GM21447 (cell line): Measurements from ENCODE around the gene SLAIN2.

Experiments
- ATAC-seq: cut with Tn5 transposase; IDR thresholded peaks from one replicate; pipeline ENCODE4 v1.9.1; 2021; ENCODE audit not compliant: unreplicated experiment

The SLAIN2 gene

GRCh38 chr4:48369248-48369647 lies 27.9 kb downstream of the SLAIN2 start:
- no peak for ATAC-seq

GRCh38 chr4:48369771-48370170 lies 28.4 kb downstream of the SLAIN2 start:
- ATAC-seq: no peak

- no peak for ATAC-seq
Observed at GRCh38 chr4:48370260-48371134, 29.2 kb downstream of the SLAIN2 start.

GRCh38 chr4:48372272-48372671 lies 30.9 kb downstream of the SLAIN2 start:
- ATAC-seq: no peak

GRCh38 chr4:48375651-48376304 lies 34.4 kb downstream of the SLAIN2 start:
- no peak for ATAC-seq

- ATAC-seq: no peak
Observed at GRCh38 chr4:48379587-48380180, 38.4 kb downstream of the SLAIN2 start.

GRCh38 chr4:48380583-48381167 lies 39.3 kb downstream of the SLAIN2 start:
- ATAC-seq: no peak

GRCh38 chr4:48388525-48389154 lies 47.3 kb downstream of the SLAIN2 start:
- no peak for ATAC-seq

GRCh38 chr4:48396043-48396442 lies 54.7 kb downstream of the SLAIN2 start:
- ATAC-seq: no peak

GRCh38 chr4:48400416-48400815 lies 59.1 kb downstream of the SLAIN2 start:
- no peak for ATAC-seq

- no peak for ATAC-seq
Observed at GRCh38 chr4:48403358-48403757, 62.0 kb downstream of the SLAIN2 start.

- ATAC-seq: no peak
Observed at GRCh38 chr4:48403779-48404178, 62.5 kb downstream of the SLAIN2 start.

- ATAC-seq: no peak
Observed at GRCh38 chr4:48405924-48406323, 64.6 kb downstream of the SLAIN2 start.

- ATAC-seq: no peak
Observed at GRCh38 chr4:48409203-48409602, 67.9 kb downstream of the SLAIN2 start.

- ATAC-seq: no peak
Observed at GRCh38 chr4:48410812-48411211, 69.5 kb downstream of the SLAIN2 start.

GRCh38 chr4:48420144-48420543 lies 78.8 kb downstream of the SLAIN2 start:
- no peak for ATAC-seq

- no peak for ATAC-seq
Observed at GRCh38 chr4:48421101-48421500, 79.8 kb downstream of the SLAIN2 start.

GRCh38 chr4:48428926-48429325 lies 87.6 kb downstream of the SLAIN2 start:
- no peak for ATAC-seq

- ATAC-seq: no peak
Observed at GRCh38 chr4:48429709-48430474, 88.6 kb downstream of the SLAIN2 start.

GRCh38 chr4:48431401-48431800 lies 90.1 kb downstream of the SLAIN2 start:
- ATAC-seq: no peak
